Measurements from ENCODE around the gene MED29. TPM values are rescaled to one million over a fixed set of nuclear protein-coding genes. Genes with fewer than 3 reads are reported as not detected.

Gene MED29
- total and polyA plus RNA-seq, 2 of the 13 experiments (the other 11 are each of a cell fraction or from before 2014, with no cell fraction given), result 14.0 to 19.7 TPM

DNA sequence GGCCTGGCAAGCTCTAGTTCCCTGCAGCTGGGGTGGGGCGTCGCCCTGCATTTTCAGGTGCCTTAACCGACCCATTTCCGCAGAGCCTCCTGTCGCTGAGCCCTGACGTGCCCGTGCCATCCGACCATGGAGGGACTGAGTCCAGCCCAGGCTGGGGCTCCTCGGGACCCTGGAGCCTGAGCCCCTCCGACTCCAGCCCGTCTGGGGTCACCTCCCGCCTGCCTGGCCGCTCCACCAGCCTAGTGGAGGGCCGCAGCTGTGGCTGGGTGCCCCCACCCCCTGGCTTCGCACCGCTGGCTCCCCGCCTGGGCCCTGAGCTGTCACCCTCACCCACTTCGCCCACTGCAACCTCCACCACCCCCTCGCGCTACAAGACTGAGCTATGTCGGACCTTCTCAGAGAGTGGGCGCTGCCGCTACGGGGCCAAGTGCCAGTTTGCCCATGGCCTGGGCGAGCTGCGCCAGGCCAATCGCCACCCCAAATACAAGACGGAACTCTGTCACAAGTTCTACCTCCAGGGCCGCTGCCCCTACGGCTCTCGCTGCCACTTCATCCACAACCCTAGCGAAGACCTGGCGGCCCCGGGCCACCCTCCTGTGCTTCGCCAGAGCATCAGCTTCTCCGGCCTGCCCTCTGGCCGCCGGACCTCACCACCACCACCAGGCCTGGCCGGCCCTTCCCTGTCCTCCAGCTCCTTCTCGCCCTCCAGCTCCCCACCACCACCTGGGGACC lies 16.6 kb downstream of the MED29 start (continued):
- TF ChIP-seq, protein P1, sequence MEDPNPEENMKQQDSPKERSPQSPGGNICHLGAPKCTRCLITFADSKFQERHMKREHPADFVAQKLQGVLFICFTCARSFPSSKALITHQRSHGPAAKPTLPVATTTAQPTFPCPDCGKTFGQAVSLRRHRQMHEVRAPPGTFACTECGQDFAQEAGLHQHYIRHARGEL (CRISPR knock-in tag; IDR thresholded peaks at IDR 0.05), result no peak
- TF ChIP-seq HDAC2 (CRISPR knock-in tag; IDR thresholded peaks at IDR 0.05), result no peak
- TF ChIP-seq ZNF543 (CRISPR knock-in tag; IDR thresholded peaks at IDR 0.05), result no peak
- TF ChIP-seq, protein P2, sequence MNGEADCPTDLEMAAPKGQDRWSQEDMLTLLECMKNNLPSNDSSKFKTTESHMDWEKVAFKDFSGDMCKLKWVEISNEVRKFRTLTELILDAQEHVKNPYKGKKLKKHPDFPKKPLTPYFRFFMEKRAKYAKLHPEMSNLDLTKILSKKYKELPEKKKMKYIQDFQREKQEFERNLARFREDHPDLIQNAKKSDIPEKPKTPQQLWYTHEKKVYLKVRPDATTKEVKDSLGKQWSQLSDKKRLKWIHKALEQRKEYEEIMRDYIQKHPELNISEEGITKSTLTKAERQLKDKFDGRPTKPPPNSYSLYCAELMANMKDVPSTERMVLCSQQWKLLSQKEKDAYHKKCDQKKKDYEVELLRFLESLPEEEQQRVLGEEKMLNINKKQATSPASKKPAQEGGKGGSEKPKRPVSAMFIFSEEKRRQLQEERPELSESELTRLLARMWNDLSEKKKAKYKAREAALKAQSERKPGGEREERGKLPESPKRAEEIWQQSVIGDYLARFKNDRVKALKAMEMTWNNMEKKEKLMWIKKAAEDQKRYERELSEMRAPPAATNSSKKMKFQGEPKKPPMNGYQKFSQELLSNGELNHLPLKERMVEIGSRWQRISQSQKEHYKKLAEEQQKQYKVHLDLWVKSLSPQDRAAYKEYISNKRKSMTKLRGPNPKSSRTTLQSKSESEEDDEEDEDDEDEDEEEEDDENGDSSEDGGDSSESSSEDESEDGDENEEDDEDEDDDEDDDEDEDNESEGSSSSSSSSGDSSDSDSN (CRISPR knock-in tag; IDR thresholded peaks at IDR 0.05), result no peak
- no peak for TF ChIP-seq PRMT3 (CRISPR knock-in tag; IDR thresholded peaks at IDR 0.05; ENCODE audit: borderline replicate concordance, low read depth)
- no peak for TF ChIP-seq ZMAT5 (CRISPR knock-in tag; IDR thresholded peaks at IDR 0.05; ENCODE audit: borderline replicate concordance, low read depth)
- no peak for TF ChIP-seq ZNF549 (CRISPR knock-in tag; IDR thresholded peaks at IDR 0.05)
- TF ChIP-seq HDAC1 (CRISPR knock-in tag; IDR thresholded peaks at IDR 0.05), result peak; percentile 18; the same call in 1 of the 2 replicates
- TF ChIP-seq NKX3-1 (CRISPR knock-in tag; IDR thresholded peaks at IDR 0.05), result no peak
- TF ChIP-seq, protein P3, sequence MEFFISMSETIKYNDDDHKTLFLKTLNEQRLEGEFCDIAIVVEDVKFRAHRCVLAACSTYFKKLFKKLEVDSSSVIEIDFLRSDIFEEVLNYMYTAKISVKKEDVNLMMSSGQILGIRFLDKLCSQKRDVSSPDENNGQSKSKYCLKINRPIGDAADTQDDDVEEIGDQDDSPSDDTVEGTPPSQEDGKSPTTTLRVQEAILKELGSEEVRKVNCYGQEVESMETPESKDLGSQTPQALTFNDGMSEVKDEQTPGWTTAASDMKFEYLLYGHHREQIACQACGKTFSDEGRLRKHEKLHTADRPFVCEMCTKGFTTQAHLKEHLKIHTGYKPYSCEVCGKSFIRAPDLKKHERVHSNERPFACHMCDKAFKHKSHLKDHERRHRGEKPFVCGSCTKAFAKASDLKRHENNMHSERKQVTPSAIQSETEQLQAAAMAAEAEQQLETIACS (CRISPR knock-in tag; IDR thresholded peaks at IDR 0.05), result no peak
- TF ChIP-seq, protein P4, sequence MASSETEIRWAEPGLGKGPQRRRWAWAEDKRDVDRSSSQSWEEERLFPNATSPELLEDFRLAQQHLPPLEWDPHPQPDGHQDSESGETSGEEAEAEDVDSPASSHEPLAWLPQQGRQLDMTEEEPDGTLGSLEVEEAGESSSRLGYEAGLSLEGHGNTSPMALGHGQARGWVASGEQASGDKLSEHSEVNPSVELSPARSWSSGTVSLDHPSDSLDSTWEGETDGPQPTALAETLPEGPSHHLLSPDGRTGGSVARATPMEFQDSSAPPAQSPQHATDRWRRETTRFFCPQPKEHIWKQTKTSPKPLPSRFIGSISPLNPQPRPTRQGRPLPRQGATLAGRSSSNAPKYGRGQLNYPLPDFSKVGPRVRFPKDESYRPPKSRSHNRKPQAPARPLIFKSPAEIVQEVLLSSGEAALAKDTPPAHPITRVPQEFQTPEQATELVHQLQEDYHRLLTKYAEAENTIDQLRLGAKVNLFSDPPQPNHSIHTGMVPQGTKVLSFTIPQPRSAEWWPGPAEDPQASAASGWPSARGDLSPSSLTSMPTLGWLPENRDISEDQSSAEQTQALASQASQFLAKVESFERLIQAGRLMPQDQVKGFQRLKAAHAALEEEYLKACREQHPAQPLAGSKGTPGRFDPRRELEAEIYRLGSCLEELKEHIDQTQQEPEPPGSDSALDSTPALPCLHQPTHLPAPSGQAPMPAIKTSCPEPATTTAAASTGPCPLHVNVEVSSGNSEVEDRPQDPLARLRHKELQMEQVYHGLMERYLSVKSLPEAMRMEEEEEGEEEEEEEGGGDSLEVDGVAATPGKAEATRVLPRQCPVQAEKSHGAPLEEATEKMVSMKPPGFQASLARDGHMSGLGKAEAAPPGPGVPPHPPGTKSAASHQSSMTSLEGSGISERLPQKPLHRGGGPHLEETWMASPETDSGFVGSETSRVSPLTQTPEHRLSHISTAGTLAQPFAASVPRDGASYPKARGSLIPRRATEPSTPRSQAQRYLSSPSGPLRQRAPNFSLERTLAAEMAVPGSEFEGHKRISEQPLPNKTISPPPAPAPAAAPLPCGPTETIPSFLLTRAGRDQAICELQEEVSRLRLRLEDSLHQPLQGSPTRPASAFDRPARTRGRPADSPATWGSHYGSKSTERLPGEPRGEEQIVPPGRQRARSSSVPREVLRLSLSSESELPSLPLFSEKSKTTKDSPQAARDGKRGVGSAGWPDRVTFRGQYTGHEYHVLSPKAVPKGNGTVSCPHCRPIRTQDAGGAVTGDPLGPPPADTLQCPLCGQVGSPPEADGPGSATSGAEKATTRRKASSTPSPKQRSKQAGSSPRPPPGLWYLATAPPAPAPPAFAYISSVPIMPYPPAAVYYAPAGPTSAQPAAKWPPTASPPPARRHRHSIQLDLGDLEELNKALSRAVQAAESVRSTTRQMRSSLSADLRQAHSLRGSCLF (CRISPR knock-in tag; IDR thresholded peaks at IDR 0.05; ENCODE audit: borderline replicate concordance), result no peak
- no peak for TF ChIP-seq KLF16 (CRISPR knock-in tag; IDR thresholded peaks at IDR 0.05)
- no peak for TF ChIP-seq SALL1 (CRISPR knock-in tag; IDR thresholded peaks at IDR 0.05)
- TF ChIP-seq HBP1 (CRISPR knock-in tag; IDR thresholded peaks at IDR 0.05; ENCODE audit: low read depth), result no peak
- no peak for TF ChIP-seq ZNF737 (CRISPR knock-in tag; IDR thresholded peaks at IDR 0.05; ENCODE audit: borderline replicate concordance)
- TF ChIP-seq U2AF1 (optimal IDR thresholded peaks at IDR 0.05; ENCODE audit: low read depth, low read length), result no peak
- no peak for TF ChIP-seq FOXK1 (CRISPR knock-in tag; IDR thresholded peaks at IDR 0.05; ENCODE audit: borderline replicate concordance, low read depth)
- TF ChIP-seq TEAD3 (CRISPR knock-in tag; optimal IDR thresholded peaks at IDR 0.05; ENCODE audit: borderline replicate concordance), result no peak
- no peak for TF ChIP-seq YY1 (IDR thresholded peaks at IDR 0.05; ENCODE audit: insufficient read depth, insufficient replicate concordance, low read depth, low read length)

All from HepG2 (cell line).